GM23338 (cell line): ENCODE results near the gene UPK2.

Experiments
- CREB1 ChIP-seq: fragments of 250-450 bp; sonication (Bioruptor Pico); IDR thresholded peaks from 2 replicates; pipeline ENCODE4 v1.5.0; 2020; ENCODE audit warnings: low read depth, mild to moderate bottlenecking, moderate library complexity
- EZH2 ChIP-seq: fragments of 200-600 bp; sonication (generic); IDR thresholded peaks from one replicate; pipeline ENCODE4 v1.8.0; 2017; ENCODE audit warnings: antibody characterized with exemption, mild to moderate bottlenecking, low read depth; ENCODE audit not compliant: unreplicated experiment
- EZH2phosphoT487 ChIP-seq: fragments of 200-600 bp; sonication (generic); IDR thresholded peaks from one replicate; pipeline ENCODE4 v1.8.1; 2018; ENCODE audit warnings: antibody characterized with exemption; ENCODE audit not compliant: unreplicated experiment
- JUNB ChIP-seq: IDR thresholded peaks from one replicate; pipeline ENCODE4 v1.6.1; 2016; ENCODE audit warnings: antibody characterized with exemption; ENCODE audit not compliant: unreplicated experiment
- POLR2AphosphoS5 ChIP-seq: IDR thresholded peaks from 2 replicates; pipeline ENCODE4 v1.6.1; 2016; ENCODE audit warnings: antibody characterized with exemption, low read depth
- REST ChIP-seq: IDR thresholded peaks from one replicate; pipeline ENCODE4 v1.6.1; 2018; ENCODE audit warnings: antibody characterized with exemption; ENCODE audit not compliant: unreplicated experiment
- ZNF331 ChIP-seq: fragments of 250-450 bp; sonication (Bioruptor Pico); IDR thresholded peaks from 2 replicates; pipeline ENCODE4 v1.5.0; 2020; ENCODE audit warnings: low read depth, mild to moderate bottlenecking, moderate library complexity
- TF ChIP-seq, protein P1 (sequence below), 2 experiments: fragments of 200-600 bp in 1 of 2; sonication (generic) in 1 of 2; conservative IDR thresholded peaks; 2 replicates each; pipeline versions ENCODE4 v1.5.1 to v1.6.1; 2016 to 2017; ENCODE audit warnings: antibody characterized with exemption in 2 of 2, low read depth in 2 of 2, mild to moderate bottlenecking in 2 of 2, moderate library complexity in 1 of 2

- TF ChIP-seq, protein P1, sequence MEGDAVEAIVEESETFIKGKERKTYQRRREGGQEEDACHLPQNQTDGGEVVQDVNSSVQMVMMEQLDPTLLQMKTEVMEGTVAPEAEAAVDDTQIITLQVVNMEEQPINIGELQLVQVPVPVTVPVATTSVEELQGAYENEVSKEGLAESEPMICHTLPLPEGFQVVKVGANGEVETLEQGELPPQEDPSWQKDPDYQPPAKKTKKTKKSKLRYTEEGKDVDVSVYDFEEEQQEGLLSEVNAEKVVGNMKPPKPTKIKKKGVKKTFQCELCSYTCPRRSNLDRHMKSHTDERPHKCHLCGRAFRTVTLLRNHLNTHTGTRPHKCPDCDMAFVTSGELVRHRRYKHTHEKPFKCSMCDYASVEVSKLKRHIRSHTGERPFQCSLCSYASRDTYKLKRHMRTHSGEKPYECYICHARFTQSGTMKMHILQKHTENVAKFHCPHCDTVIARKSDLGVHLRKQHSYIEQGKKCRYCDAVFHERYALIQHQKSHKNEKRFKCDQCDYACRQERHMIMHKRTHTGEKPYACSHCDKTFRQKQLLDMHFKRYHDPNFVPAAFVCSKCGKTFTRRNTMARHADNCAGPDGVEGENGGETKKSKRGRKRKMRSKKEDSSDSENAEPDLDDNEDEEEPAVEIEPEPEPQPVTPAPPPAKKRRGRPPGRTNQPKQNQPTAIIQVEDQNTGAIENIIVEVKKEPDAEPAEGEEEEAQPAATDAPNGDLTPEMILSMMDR (conservative IDR thresholded peaks at IDR 0.05; ENCODE audit: low read depth in 2 of 2), result peak; percentile 94 to 98
- TF ChIP-seq EZH2phosphoT487 (no peak), ZNF331 (CRISPR knock-in tag) (no peak), POLR2AphosphoS5 (no peak; the same call in none of the 2 replicates), EZH2 (no peak), REST (no peak), JUNB (no peak), CREB1 (peak; percentile 75)
These were observed 48.8 kb upstream of the UPK2 start for GRCh38 chr11:118907051-118908042.
